HG03066 (cell line): ENCODE data around the gene NAB2.
A peak's percentile ranks its signal among the peaks of the same experiment; 100 is the strongest.
"Not testable (repeated sequence)": the region's sequence is repeated elsewhere in the genome, so short reads cannot be mapped to it uniquely, and the experiment has no call there.

ENCODE experiments used
- ATAC-seq: cut with Tn5 transposase; IDR thresholded peaks from one replicate; pipeline ENCODE4 v1.9.1; 2021; ENCODE audit warnings: low read depth; ENCODE audit not compliant: unreplicated experiment

The NAB2 gene

DNA sequence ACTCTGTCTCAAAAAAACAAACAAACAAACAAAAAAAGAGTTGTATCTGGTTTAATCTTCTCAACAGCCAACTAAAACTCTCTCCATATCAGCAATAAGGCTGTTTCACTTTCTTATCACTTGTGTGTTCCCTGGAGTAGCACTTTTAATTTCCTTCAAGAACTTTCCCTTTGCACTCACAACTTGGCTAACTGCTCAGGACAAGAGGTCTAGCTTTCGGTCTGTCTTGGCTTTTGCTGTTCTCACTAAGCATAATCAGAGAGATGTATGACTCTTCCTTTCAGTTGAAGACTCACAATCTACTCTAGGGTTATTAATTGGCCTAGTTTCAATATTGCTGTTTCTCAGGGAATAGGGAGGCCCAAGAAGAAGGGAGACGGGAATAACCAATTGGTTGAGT is 22.7 kb upstream of the NAB2 start:
- no peak for ATAC-seq

DNA sequence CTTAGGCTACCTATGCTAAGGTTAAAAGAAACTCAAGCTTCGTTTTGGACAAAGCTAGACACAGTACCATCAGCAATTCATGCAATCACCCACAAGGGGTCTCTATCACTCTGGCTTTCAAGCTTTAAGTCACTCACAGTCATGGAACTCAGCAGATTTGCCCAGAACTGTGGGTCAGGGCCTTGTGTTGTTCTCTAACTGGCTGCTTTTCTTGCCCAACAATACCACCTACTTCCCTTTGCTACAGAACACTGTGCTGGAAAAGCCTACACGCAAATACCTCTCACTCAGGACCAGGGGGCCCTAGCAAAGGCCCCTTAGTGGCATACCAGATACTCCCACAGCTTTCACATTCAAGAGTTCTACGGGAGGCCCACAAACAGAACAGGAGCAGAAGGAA is 19.4 kb upstream of the NAB2 start:
- peak; percentile 82 for ATAC-seq

DNA sequence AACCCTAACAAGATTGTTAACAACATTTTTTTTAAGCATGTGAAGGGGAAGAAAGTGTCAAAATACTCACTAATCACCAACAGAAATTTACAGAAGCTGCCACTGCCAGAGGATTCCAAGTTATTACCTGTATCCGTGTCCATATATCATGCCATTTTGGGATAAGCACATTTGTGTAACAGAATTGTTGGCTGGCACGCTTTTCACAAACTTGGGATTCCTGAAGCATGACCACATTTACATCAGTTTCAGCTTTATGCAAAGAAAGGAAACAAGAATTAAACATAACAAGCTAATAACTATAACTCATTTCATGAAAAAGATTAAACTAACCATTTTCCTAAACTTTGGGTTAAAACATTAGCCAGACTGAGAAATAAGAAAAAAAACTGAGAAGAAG is 16.3 kb upstream of the NAB2 start:
- ATAC-seq = no peak

DNA sequence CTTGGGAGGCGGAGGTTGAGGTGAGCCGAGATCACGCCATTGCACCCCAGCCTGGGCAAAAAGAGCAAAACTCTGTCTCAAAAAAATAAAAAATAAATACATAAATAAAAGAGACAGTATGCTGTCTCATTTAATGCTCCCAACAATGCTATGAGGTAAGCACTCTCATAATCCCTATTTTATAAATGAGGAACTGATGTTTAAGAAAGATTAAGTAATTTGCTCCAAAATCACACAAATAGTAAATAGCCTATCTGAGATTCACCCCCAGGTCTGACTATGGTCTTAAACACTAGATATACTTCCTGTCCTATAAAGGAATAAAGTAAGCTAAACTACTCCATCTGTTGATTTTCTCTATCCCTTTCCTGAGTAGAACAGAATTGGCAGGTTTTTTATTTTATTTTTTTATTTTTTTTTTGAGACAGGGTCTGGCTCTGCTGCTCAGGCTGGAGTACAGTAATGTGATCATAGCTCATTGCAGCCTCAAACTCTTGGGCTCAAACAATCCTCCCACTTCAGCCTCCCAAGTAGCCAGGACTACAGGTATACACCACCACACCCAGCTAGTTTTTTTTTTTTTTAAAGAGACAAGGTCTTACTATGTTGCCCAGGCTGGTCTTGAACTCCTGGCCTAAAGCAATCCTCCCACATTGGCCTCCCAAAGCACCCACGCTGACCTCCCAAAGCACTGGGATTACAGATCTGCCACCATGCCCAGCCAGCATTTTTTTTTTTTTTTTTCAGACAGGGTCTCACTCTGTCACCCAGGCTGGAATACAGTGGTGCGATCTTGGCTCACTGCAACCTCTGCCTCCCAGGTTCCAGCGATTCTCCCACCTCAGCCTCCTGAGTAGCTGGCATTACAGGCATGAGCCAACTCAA is 15.1 kb upstream of the NAB2 start:
- ATAC-seq = not testable (repeated sequence)

DNA sequence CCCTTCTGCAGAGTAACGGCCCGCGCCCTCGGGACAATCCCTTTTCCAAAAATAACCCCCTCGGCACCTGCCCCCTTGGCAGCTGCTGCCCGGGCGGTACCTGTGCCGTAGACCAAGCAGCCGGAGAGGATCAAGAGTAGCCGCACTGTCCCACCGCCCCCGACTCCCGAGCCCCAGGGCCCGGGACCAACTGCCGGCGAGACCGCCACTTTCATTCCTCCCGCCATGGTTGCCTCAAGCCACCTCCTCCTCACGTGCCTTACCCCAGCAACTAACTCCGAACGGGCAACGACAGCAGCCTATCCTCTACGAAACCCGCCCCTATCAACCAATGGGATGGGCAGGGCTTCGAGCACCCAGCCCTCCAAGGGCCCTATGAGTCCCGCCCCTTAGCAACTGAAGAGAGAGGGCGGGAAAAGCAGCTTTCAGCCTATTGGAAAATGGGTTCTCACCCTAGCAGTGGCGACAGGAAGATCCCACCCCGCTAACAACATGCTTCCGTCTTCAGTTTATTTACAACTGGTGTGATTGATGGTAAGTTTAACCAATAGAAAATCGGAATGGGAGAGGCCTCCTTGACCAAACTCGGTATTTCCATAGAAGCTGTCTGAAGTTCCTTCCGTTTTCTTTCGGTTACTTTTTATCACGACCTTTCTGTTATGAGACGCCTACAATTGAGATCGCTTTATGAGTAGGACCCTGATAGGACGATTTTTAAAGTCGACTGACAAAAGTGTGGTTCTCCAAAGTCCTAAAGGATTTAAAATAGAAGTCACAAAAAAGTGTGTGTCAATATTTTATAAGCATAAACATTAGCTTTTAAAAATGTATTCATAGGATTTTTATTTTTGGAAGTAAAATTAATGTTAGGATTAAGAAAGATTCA is 10.2 kb upstream of the NAB2 start, which contains the start of gene NEMP1:
Gene NEMP1, minus strand, starts transcription at position 273 of the 886 bp plus-strand sequence. Its CDS starts 46 bp downstream, at position 227.
- ATAC-seq = peak; percentile 98

DNA sequence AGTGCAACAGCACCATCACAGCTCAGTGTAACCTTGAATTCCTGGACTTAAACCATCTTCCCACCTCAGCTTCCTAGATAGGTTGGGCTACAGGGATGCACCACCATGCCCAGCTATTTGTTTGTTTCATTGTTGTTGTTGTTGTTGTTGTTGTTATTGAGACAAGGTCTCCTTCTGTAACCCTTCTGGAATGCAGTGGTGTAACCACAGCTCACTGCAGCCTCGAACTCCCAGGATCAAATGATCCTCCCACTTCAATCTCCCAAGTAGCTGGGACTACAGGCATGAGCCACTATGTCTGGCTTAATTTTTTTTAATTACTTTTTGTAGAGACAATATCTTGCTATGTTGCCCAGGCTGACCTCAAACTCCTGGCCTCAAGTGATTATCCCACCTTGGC is 9.1 kb upstream of the NAB2 start:
- no peak for ATAC-seq

DNA sequence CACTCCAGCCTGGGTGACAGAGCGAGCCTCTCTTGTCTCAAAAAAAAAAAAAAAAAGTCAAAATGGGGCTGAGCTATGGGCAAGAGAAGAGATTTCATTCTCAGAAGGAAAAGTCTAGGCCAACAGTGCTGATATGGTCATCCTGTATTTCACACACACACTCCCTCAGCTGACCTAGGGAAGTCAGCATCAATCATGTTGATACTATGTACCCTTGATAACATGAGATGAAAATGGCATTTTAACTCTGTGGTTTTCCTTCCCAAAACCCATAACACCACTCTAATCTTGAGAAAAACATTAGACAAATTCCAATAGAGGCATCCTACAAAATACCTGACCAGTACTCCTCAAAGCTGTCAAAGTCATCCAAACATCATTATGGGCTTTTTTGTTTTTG is 8.1 kb upstream of the NAB2 start:
- no peak for ATAC-seq

DNA sequence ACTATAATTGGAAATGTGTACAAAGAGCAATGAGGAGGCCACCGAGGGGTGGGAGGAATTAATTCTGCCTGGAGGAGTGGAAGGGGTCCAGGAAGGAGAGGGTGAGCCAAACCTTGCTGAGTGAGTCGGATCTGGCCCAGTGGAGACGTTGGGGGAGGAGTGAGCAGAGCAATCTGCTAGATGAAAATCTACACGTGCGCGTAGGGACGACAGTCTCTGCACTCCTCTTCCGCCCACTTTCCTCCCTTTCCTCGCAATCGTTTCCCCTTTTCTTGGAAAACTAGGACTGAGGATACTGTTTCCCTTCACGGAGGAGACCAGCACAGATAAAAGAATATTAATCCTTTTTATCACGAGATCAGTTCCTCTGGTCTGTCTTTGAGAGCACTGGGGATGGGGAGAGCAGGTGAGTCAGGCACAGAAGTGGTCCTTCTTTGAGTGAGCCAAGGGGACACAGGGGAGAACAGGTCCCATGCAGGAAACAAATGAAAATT is 2.9 kb upstream of the NAB2 start:
- ATAC-seq = no peak

DNA sequence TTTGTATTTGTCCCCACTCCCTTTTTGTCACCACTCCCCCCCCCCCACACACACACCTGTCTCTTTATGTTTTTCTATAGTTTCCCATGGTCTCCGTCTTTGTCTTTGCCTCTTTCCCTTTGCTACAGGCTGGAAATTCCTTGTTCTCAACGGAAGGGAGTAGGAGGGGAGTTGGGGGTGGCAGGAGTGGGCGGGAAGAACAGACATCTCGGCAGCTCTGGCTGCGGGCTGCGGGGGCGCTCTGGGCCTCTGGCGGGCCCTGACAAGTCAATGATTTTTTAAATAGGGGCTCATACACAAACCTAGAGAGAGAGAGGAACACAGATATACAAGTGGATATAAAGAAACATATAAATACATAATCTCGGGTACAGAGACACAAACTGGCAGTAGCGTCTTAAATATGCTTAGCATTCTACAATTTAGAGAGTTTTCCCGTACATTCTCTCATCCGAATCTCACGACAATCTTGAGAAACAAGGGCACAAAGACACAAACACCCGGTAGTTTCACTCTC is 2.4 kb upstream of the NAB2 start:
- no peak for ATAC-seq

DNA sequence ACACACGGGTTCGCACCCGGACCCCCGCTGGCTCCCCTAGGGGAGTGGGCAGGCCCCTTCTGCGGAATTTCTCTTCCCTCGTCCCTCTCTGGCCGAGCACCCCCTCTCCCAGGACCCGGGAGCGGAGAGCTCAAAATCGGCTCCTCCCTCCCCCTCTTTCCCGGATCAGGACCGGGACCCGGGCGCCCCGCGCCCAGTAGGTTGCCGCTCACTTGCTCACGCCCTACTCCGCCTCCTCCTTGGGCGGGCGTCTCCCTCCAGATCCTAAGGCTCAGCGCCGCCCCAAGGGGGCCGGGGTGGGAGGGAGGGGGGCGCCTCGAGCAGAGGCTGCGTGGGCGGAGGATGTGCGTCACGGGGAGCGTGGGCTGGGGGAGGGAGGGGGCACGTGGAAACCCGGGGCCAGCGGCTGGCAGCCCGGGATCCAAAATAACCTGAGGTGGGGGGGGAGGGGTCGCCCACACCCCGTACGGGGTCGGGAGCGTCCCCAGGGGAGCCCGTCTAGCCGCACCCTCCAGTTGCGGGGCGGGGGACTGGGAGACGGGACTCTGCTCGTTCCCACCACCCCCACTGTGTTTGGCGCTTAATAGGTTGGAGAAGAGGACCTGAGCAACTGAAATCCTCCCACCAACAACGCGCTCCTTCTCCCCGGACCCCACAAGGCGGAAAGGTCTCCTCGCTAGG is 1.8 kb upstream of the NAB2 start:
- ATAC-seq = peak; percentile 35

DNA sequence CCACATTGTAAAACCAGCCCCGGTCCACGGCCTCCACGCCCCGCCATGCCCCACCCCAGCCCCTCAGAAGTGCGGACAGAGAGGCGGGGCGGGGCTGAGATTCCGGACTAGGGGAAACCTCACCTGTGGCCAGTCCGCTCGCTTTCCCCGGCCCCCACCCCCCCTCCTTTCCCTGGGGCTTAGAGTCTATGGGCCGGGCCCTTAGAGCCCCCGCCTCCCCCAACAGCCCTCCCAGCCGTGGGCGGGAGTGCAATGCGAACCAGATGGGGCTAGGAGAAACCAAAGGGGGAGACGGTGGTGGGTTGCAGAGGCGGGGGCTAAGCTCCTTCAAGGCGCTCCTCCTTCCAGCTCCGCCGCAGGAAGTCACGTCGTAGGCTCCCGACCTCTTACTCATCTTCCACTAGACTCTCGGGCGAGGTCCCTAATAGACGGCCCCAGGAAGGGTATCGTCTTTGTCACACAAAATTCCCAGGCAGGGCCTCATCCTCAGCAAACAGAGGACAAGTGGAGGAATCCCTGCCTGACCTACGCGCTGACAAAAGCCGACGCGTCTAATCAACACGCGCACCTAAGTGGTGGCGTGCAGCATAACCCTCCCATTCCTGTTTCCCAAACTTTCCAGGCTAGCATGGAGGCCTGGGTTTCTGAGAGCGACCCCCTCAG is 1.1 kb upstream of the NAB2 start:
- ATAC-seq = peak; percentile 47

DNA sequence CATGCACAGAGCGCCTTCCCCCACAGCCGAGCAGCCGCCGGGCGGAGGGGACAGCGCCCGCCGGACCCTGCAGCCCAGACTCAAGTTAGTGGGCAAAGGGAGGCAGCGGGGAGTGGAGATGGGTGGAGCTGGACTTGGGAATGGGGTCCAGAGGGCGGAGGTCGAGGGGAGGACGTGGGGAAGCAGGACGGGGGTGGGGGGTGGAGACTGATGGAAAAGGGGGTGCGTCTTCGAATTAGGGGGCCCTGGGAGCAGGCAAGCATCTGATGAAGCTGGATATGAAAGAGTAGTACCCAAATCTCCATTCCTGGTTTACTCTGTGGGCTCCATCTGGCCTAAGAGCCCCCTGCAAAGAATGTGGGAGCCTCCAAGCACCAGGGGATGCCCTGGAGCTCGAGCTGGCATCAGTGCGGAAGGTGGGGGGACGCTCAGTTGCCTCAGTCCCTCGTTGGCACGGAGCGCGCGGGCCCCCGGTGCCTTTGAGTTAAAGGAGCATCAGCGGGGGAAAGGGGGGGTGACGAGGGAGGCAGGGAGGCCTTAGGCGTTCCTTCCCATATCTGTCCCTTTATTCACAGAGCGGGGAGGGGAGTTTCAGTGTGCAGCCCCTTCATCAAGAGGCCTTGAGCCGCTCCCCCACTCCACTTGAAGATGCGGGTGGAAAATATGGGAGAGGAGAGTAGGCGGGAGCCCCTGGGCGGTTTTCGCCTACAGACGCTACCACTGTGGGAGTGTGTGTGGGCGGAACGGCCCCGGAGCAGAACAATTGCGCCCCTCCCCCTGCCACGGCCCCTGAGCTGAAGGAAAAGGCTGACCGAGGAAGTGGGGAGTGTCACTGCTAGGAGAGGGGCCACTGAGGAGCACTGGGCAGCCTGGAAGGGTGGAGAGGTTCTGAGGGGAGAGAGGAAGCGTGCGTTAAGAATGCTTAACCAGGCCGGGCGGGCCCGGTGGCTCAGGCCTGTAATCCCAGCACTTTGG is 644 bp downstream of the NAB2 start:
- ATAC-seq = no peak

DNA sequence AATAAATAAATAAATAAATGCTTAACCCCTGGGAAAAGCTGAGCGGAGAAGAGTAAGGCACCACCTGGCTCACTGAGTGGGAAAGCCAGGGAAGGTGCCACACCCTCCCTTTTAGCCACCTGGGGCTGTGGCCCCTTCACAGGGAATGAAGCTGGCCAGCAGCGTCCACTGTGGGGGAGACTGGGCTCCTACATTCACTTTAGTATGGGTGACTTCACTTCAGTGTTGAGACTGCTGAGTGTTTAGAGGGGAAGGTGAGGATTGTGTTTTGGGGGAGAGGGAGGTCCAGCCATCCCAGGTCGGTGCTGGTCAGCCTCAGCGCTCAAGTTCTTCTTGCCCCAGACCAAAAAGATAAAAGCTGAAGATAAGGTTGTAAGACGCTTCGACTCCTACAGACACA is 1.6 kb downstream of the NAB2 start:
- no peak for ATAC-seq

DNA sequence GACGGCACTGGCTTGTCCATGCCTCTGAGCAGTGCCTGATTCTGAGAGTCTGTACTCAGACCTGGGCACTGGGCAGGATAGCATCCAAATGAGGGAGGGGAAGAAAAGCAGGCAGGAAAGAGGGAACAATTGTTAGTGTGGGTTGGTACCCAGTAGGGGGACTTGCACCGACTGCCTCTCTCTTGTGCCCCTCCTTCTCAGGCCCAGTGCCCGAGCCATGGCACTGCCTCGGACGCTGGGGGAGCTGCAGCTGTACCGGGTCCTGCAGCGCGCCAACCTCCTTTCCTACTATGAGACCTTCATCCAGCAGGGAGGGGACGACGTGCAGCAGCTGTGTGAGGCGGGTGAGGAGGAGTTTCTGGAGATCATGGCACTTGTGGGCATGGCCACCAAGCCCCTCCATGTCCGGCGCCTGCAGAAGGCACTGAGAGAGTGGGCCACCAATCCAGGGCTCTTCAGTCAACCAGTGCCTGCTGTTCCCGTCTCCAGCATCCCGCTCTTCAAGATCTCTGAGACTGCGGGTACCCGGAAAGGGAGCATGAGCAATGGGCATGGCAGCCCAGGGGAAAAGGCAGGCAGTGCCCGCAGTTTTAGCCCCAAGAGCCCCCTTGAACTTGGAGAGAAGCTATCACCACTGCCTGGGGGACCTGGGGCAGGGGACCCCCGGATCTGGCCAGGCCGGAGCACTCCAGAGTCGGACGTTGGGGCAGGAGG is 2.2 kb downstream of the NAB2 start:
- ATAC-seq = no peak

DNA sequence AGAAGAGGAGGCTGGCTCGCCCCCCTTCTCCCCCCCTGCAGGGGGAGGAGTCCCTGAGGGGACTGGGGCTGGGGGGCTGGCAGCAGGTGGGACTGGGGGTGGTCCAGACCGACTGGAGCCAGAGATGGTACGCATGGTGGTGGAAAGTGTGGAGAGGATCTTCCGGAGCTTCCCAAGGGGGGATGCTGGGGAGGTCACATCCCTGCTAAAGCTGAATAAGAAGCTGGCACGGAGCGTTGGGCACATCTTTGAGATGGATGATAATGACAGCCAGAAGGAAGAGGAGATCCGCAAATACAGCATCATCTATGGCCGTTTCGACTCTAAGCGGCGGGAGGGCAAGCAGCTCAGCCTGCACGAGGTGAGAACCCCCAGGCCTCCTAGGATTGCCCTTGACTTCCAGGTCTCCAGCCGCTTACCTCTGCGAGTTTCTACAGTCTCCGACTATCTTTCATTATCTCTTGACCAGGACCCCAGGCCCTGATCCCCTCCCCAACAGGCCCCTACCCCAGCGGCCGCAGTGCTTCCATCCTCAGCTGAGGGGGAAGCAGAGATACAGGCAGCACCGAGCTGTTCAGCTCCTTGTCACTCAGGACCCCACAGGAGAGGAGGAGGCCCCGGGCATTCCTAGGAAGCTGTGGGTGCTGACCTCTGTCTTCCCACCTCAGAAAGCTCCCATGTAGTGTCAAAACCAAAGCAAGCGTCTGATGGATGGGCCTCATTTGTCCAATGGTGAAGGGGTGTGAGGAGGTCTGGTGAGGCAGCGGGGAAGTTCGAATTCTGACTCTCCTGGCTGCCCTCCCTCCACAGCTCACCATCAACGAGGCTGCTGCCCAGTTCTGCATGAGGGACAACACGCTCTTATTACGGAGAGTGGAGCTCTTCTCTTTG is 3.0 kb downstream of the NAB2 start:
- ATAC-seq = no peak

DNA sequence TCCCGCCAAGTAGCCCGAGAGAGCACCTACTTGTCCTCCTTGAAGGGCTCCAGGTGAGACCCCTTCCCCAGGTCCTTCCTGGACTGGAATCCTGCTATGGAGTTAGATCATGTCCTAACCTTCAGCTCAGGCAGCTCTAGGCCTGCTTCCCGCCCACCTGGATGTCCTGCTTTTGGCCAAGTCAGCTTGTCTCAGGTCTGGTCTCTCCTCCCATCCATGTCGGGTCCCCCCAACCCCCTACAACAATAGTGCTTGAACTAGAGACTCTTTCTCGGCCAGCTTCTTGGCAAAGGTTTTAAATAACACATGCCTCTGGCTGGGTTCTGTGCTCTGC is 3.6 kb downstream of the NAB2 start:
- no peak for ATAC-seq

DNA sequence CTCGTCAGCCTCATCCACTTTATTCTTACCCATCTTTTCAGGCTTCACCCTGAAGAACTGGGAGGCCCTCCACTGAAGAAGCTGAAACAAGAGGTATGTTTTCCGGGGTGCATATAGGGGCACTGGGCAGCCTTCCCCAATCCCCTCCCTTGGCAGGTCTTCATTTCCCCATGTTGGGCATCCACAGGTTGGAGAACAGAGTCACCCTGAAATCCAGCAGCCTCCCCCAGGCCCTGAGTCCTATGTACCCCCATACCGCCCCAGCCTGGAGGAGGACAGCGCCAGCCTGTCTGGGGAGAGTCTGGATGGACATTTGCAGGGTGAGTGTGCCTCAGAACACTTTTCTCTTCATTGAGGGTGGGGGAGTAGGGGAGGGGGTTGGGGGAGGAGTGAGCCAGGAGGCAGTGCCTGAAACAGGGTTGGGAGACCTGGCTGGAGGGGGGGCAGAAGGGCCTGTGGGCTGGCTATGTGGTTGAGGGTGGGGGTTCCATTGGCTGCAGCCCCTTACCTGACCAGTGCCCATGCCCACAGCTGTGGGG is 4.0 kb downstream of the NAB2 start:
- no peak for ATAC-seq
